Colon (tissue), 2 donors: ENCODE results near the gene ALOX12.

Experiments used
- FAIRE-seq: peaks from 2 replicates; lab custom pipeline; 2012; peaks lifted over from hg19 to GRCh38; lab: Jason Lieb, UNC
- donor health status: control.
- donor health status: control.

ALOX12 gene

DNA sequence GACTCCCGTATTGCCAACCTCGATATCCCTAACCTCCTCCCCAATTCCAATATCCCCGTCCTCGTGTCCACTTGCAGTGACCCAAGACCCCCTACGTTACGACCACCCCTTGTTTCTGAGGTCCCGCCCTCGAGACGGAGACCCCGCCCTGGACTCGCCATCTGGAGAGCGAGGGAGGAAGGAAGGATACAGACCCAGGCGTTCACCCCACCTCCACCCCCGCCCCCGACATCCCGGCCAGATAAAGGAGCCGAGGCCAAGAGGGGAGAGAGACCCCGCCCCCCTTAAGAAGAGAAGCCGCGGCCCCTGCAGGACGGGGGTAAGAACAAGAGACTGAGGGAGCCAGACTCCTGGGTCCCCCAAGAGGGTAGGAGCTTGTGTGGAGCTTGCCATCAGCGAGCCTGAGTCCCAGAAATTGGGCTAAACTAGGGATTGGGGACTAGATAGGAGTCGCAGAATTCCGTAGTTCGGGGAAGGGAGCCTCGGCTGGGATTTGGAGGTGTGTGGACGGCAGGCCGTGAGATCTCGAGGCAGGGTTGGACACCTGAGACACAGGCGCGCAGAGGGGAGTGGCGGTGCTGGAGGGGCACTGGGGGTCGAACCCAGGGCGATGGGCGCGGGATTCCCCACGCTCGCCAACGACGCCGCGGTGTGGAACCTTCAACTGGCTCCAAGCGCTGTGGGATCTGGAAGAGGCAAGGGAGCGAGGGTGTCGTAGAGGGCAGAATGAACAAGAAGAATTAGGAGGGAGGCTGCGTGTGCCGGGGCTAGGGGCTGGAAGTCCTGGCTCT is 27.1 kb downstream of the ALOX12 start, which contains the start of gene BCL6B:
BCL6B (plus strand) TSS at position 270 of the 791 bp plus-strand sequence. CDS start 622 bp downstream, outside the sequence.
- no peak for FAIRE-seq

GRCh38 chr17:7023576-7024401 is 27.9 kb downstream of the ALOX12 start:
- no peak for FAIRE-seq

- FAIRE-seq, result no peak
Observed at GRCh38 chr17:7024402-7024785, 28.5 kb downstream of the ALOX12 start.

- FAIRE-seq, result no peak
Observed at GRCh38 chr17:7025245-7025644, 29.4 kb downstream of the ALOX12 start.

DNA sequence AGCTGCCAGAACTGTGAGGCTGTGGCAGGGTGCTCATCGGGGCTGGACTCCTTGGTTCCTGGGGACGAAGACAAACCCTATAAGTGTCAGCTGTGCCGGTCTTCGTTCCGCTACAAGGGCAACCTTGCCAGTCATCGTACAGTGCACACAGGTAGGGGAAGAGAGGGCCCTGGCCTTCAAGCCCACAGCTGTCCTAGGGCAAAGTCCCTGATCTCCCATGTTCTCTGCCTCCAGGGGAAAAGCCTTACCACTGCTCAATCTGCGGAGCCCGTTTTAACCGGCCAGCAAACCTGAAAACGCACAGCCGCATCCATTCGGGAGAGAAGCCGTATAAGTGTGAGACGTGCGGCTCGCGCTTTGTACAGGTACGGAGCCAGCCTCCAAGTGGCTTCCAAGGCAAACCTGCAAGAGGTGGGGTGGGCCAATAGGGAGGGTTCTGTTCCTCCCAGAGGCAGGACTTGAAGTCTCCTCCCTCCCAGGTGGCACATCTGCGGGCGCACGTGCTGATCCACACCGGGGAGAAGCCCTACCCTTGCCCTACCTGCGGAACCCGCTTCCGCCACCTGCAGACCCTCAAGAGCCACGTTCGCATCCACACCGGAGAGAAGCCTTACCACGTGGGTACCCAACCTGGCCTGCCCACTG is 30.7 kb downstream of the ALOX12 start:
- no peak for FAIRE-seq

- no peak for FAIRE-seq
Observed at GRCh38 chr17:7027335-7027734, 31.5 kb downstream of the ALOX12 start.

DNA sequence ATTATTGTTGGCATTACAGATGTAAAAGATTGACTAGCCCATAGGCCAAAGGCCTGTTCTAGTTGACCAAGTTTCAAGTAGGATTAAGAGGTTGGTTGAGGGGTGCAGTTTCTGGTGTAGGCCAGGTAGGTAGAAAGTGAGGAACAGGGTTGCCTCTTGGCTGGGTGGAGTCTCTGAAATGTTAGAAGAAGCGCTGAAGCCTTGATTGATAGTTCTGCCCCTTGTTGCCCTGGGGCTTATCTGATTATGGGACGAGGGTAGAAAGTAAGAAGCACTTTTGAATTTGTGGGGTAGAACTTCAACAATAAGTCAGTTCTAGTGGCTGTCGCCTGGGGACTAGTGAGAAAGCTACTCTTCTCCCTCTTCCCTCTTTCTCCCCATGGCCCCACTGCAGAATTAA is 33.2 kb downstream of the ALOX12 start:
- no peak for FAIRE-seq

DNA sequence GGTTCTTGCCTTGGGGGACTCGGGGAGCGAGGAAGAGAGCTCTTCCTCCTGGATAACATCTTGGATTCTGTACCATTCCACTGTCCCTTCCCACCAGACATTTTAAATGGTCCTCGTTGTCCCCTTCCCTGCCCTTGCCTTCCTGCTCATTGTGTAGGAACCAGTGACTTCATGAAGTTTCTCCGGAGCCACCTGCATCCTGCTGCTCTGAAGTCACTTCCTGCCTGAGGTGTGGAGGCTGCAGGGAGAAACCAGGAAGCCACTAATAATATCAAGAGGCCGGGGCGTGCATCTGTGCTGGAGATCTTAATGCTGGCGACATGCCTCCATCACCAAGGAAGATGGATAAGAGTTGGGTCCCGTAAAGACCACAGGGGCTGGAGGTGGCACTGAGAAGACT is 33.8 kb downstream of the ALOX12 start:
- FAIRE-seq, result no peak

- FAIRE-seq, result no peak
Observed at GRCh38 chr17:7034955-7035590, 39.2 kb downstream of the ALOX12 start.

GRCh38 chr17:7035591-7036368 is 39.9 kb downstream of the ALOX12 start, which contains the start of gene SLC16A13:
SLC16A13 (plus strand) TSS chr17:7036015; CDS start chr17:7036383, 368 bp downstream.
- FAIRE-seq, result peak; percentile 5

- FAIRE-seq, result no peak
Observed at GRCh38 chr17:7038025-7038862, 42.4 kb downstream of the ALOX12 start.

- no peak for FAIRE-seq
Observed at GRCh38 chr17:7039832-7040231, 44.0 kb downstream of the ALOX12 start.

GRCh38 chr17:7041607-7042500 is 46.0 kb downstream of the ALOX12 start:
- FAIRE-seq, result no peak

DNA sequence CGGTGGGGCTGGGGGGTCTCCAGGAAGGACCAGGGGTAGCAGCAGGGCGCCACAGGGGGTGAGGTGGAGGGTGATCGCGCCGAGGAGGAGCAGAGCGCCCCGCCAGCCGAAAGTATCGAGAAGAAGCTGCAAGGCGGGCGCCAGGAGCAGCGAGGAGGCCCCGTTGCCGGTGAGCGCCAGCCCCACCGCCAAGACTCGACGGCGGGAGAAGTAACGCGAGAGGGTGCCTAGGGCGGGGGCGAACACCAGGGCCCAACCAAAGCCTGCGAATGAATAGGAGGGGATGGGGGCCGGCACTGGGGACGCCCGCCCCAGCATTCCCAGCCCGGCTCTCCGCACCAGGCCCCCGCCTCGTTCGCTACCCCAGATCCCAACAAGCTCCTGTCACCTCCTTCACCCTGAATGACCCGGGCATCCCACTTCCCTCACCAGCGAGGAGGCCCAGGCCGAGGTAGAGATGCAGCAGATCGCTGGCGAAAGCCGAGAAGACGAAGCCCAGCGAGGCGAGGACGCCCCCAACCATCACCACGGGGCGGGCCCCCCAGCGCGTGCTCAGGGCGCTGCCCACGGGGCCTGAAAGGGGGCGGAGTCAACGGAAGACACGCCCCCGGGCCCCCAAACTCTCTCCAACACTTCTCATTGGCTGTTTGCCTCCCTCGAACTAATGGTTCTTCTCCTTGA is 46.8 kb downstream of the ALOX12 start:
- no peak for FAIRE-seq

- no peak for FAIRE-seq
Observed at GRCh38 chr17:7043182-7043496, 47.3 kb downstream of the ALOX12 start.

DNA sequence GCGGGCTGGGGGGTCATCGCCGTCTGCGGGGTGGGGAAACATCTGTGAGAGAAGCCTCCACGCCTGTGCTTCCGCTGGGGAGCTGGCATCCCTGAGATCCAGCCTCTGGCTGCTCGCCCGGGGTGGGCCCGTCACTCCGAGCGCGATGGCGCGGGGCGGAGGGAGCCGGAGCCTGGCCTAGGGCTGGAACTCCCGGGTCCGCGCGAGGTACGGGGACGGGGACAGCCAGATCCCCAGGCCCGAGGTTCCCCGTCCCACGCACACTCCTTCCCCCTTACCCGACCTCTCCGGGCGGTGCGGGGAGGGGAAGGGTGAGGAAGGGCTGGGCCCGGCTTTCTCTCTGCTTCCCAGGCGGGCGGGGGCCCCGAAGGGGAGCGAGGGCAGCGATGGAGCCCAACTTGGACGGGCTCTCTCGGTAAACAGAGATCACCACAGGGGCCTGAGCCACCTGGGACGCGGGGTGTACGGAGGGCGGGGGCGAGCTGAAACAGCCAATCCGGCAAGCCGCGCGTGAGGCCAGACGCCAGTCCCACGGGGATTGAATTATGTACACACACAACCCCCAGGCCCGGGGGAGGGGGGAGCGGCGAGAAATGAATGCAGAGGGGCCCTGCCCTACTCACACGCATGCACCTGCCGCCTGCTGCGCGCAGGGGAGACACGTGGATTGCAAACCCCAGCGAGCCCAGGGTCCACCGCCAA is 47.8 kb downstream of the ALOX12 start, which contains the start of gene SLC16A11:
SLC16A11 (minus strand) TSS at position 596 of the 702 bp plus-strand sequence; CDS start at position 17, 579 bp downstream.
- no peak for FAIRE-seq

DNA sequence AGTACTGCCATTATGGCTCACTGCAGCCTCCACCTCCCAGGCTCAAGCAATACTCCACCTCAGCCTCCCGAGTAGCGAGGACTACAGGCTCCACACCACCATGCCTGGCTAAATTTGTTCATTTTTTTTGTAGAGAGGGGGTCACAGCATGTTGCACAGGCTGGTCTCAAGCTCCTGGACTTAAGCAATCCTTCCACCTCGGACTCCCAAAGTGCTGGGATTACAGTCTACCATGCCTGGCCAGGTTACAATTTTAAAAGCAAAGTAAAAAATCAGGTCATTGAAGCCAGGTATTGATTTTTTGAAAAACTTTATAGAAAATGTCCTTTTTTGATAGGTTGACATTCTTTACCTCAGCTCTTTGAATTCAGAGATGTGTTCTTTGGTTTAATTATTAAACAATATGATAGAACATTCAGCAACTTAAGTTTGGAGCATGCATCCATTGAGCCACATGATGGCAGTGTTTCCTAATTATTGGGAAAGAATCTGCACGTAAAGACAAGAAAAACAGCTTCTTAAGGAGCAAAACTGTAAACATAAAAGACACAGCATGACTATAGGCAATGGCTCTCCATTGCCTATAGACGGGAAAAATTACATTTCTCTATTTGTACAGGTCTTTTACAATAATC is 49.8 kb downstream of the ALOX12 start:
- peak; percentile 91 for FAIRE-seq
